ENCODE results near the gene SCD5.
A peak's percentile ranks its signal among the peaks of the same experiment; 100 is the strongest.

Gene SCD5

DNA sequence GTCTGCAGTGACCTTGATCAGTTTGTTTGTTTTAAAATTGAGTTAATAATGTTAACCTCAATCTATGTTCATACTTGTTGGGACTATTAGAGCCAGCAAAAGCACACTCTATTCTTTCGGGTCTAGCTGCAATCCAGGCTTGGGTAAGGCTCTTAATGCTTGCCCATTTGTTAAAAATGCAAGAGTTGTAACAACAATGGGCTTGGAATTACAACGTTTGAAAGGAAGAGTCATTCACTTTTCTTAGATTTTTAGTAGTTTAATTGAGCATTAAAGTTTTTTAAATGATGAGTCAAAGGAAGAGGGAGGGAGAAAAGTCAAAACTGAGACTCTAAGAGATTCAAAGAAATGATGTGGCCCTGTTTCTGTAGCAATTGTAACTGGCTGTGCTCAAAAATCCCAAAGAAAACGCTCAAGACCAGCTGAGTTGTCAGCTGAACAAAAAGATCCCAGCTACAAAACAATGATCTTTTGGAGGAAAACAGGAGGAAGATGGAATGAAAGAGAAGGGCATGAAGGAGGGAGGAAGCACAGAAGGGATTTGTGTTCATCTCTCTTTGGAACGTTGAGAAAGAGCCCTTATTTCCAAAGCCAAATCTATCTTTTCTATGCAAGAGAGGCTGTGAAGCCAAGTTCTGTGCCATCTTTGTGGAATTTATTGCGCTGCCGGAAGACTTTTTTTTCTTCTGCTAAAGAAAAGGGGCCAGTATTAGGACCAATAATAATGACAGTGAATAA lies 5.5 kb downstream of the SCD5 start:
- no peak for DNase-seq

DNA sequence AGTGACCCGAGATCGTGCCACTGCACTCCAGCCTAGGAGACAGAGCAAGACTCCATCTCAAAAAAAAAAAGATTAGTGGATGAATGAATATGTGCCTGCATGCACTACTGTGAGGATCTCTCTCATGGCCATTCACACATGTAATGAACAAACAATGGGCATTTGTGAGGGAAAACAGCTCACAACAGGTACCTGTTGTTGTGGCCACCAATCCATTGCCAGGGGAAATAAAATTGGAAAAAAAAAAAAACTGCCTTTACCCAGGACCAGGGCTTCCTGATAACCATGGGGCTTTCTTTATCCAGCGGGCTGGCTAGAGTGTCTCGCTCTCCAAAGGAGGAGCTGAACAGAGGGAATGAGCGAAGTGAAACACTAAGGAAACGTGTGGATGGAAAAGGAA lies 7.4 kb downstream of the SCD5 start:
- no peak for DNase-seq

DNA sequence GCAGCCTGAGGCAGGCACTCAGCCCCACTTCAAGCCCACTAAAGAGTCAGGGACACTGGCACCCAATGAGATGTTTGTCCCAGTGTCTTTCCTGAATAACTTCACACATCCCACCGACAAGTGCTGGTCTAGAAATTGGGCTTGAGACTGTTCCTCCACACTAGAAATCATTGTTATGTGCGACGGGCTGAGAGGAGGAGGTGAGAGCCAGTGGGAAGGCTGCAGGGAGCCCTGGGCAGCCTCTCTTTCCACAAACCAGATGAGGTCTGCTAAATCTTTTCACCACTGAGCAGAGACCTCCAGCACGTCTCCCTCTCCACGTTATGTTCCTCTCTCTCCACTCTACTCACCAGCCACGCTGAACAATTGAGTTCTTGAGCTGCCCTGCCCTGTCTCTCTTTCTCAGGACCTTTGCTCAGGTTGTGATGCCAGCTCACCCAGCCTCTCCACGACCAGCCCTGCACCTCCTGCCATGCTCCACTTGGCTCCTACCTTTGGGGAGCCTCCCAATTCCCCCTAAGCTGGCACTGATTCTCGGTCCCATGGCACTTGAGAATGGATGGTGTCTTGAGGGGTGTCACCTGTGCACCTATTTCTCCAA lies 8.4 kb downstream of the SCD5 start:
- DNase-seq = no peak

DNA sequence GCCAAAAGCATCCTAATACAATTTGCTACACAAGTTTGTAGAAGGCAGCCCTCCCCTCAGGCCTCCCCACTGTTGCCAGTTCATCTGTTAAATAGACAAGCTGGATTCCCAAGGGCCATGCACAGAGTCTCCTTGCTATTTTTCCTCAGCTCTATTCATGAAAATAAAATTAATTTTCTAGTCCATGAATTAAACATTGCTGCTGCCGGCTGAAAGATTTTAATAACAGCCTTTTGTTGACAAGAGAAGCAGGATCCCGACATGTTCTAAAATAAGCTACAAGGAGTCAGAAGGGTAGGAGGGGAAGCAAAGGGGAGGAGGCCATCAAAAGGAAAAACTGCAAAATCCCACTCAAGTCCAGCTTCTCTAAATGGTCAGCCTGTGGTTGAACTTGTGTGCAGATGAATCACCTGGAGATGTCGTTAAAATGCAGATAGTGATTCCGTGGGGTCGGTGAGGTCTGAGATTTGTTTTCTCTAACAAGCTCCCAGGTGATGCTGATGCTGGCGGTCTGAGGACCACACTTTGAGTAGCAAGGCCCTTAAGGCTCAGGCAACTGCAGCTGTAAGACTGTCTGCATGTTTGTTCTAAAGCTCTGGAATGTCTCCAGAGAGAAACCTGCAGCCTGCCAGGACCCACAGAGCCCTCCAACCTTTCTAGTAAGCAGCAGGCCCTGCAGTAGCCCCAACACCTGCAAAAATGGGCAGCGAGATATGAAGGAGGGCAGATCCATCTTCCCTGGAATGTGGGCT lies 9.4 kb downstream of the SCD5 start:
- DNase-seq = no peak

DNA sequence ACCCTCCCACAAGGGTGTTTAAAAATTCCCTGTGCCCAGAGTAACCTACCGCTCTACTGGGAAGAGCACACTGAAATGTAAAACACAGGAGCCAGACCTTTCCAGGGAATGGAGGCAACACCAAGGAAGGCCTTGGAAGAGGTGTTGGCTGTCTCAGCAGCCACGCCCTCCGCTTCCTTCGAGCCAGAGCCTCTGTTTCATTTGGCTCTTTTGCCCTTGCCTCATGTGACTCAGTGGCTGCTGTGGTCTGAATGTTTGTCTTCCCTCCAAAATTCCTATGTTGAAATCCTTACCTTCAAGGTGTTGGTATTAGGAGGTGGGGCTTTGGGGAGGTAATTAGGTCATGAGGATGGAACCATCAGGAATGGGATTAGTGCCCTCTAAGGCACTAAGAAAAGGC lies 11.3 kb downstream of the SCD5 start:
- DNase-seq = no peak

DNA sequence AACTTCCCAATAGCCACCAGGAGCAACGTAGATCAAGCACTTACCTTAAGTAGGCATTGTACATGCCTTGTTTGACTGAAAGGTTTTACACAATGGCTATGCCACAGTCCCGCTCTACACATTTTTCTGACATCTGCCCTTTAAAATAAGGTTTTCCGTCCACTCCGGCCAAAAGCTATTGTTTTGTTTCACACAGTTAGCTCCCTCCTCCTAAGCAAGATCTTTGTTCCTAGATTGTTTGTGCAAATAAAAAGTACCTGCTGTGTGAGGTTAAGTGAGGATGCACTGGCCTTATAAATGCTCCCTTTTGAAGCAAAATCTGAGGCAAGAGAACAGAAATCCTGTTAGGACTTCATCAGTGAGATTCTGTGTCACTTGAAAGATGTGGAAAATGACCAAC lies 11.8 kb downstream of the SCD5 start:
- no peak for DNase-seq

DNA sequence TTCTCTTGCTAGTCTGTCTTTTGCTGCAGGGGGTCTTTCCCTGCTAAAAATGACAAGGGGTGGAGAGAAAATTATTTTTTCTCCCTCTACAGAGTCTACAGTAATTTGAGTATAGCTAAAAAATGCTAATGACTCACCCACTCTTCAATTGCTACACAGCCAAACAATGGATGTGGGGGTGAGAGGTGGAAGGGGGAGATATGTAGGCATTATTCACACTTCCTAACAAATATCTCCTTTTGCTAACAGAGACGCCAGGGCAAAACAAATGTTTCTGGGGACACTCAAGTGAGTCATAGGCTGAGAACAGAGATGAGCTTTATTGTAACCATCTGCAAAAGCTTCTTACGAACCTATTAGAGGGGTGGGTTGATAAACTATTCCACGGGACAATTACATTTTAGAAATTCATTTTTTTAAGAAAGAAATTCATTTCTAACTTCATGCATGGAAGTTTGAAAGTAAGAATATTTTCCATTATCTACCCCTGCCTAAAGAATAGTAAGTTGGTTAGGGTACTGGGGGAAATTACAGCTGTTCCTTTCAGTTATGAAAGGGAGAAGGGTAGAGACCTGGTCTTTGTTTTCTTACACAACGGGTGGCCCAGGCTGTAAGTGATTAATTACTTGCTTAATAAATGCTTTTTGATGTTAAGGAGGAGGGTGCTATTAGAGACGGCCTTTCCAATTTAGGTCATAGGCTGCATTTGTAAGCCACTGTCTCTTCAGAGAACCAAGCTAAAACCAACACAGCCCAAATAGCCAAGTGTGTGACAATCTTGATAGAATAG lies 12.8 kb downstream of the SCD5 start:
- DNase-seq = no peak

DNA sequence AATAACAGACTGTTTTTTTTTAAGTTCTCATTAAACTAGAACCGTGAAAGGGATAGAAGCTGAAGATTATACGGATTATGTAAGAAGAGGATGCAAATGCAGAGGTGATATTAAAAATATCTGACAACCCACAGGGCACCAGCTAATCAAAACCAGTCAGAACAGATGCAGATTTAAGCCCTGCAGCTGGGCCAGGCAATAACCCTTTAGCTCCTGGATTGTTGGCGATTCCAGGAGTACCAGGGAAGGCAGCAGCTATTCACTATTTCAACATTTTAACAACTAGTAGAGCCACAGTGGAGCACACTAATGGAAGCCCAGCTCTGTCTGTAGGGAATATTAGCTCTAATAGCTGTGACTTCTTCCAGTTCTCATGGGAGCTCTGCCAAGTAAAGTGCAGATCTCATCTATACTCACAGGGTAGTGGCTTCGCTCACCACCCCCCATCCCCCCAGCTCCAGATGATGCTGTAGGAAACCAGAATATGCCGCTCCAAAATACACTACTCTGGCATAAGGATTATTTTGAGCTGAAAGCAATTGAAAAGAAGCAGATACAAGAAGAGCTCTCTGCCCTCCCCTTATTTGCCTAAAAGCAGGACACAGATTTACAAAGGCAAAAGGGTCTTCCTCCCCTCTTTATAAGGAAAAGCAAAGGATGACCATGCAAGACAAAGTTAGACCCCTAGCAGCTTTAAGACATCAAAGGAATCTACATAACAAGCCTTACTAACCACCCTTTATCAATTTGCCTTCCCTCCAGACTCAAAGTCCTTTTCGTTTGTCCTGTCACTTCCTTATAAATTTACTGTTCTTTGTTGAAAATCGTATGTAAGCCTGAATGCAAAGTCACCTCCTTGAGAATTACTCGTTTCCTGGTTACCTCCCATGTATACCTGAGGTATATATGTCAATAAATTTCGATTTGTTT lies 13.7 kb downstream of the SCD5 start:
- no peak for DNase-seq

DNA sequence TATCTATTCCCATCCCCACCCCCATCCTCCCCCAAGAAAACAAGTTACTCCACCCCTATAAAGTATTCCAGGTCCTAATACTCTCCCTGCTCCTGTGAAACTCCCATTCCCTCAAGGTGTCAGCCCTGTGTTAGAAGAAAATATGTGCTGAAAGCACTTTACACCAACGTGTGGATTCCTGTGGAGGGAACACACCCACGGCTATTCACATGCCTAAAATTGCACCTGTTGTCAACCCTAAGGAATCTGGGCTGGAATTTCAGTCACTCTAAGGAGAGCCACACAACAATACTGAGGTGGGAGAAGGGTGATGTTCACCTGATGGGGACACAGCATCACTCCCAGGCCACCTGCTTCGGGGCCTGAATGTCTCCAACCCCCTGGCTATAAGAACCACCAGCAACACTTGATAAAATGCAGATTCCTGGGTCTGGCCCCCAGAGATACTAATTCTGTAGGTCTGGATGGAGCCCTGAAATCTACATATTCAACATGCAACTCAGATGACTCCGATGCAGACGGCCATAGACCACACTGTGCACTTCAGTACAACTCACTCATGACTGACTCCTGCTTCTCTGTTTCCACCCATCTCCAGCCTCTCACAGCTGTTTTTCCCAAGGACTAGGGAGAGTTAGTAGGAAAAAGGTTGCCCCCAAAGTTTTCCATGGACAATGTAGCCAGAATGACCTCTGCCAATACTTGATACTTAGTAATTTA lies 15.8 kb downstream of the SCD5 start:
- DNase-seq = no peak

DNA sequence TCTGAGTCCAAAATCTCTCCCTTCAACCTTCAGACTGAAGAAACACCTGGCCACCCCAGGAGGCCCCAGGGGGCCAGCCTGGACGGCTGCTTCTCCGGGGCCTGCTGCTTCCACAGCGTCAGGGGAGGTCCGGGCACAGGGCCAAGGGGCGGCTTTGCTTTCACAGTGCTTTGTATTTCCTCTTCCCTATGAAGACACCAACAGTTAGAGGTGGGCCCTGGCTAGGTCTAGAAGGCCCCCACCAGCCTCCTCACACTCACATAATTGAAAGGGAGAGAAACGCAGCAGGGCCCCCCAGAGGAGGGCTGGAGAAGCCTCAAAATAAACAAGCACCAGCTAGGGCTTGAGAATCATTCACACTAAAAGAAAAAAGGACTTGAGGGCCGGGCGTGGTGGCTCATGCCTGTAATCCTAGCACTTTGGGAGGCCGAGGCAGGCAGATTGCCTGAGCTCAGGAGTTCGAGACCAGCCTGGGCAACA lies 17.8 kb downstream of the SCD5 start:
- peak; percentile 48 for DNase-seq

DNA sequence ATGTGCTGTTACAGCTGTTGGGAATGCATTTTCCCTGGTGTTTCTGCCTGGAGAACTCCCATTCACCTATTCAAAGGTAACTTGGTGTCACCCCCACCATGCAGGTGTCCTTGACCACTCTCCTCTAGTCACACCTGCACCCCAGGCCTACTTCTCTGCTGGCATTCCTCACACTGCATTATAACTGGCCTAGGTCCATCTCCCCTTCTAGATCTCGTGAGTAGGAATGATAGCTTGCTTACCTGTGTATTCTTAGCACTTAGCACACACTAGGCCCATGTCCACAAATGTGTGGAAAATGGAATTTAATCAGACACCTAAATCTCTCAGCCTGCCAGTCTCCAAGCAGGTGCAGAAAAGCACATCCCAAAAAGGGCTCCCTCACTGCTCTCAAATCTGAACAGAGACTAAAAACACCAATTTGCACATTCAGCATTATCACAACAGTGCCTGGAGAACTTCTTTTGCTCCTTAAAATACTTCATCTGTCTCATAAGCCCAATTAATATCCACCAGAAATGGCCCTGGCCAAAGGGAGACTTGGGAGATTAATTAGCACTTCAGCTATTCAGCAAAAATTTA lies 18.3 kb downstream of the SCD5 start:
- DNase-seq = no peak

DNA sequence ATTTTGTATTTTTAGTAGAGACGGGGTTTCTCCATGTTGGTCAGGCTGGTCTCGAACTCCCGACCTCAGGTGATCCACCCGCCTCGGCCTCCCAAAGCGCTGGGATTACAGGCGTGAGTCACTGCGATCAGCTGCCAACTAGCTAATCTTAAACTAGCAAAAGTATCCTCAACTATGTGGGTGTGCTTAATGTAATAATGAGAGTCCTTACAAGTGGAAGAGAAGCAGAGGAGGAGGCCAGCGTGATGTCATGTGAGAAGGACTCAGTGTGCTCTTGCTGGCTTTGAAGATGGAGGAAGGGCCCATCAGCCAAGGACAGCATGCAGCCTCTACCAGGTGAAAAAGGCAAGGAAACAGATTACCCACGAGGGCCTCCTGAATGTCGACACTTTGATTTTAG lies 19.6 kb downstream of the SCD5 start:
- DNase-seq = no peak

DNA sequence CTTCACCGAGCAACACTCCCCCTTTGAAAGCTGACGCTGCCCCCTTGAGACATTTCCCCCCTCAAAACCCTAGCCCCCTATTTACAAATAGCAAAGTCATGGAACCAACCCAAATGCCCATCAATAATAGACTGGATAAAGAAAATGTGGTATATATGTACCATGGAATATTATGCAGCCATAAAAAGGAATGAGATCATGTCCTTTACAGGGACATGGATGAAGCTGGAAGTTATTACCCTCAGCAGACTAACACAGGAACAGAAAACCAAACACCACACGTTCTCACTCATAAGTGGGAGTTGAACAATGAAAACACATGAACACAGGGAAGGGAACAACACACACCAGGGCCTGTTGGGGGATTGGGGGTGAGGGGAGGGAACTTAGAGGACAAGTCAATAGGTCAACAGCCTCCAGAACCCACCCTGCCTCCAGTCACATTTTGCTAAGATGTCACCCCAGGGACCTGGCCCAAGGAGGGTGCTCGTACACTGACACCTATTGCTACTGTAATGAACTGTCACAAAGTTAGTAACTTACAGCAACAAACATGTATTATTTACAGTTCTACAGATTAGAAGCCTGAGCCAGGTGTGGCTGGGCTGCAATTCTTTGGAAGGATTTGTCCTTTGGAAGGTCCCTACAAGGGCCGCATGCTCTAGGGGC lies 20.6 kb downstream of the SCD5 start:
- DNase-seq = no peak

DNA sequence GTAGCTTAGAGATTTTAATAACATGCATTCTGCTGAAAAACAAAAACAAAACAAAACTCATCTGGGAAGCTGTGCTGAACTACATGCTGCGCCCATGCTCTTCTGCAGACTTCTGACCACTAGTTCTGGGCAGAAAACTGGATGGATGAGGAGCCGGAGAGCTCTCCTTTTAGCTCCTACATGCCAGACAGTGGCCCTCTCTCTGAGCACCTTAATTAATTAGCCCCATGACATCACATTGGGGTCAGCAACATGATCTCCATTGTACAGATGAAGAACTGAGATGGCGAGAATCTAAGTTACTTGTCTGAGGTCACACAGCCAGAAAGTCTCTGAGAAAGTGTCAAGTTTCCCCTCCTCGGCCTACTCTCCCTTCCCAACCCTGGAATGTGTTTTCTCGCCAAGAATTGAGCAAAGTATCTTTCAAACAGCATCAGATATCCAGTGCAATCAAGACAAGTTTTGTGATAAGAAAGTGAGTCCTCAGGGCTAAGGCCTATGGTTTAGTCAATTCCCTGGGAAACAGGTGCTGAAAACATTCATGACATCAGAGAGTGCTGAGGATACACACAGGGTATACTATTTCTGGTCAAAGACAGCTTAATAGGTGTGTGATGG lies 21.6 kb downstream of the SCD5 start:
- no peak for DNase-seq

DNA sequence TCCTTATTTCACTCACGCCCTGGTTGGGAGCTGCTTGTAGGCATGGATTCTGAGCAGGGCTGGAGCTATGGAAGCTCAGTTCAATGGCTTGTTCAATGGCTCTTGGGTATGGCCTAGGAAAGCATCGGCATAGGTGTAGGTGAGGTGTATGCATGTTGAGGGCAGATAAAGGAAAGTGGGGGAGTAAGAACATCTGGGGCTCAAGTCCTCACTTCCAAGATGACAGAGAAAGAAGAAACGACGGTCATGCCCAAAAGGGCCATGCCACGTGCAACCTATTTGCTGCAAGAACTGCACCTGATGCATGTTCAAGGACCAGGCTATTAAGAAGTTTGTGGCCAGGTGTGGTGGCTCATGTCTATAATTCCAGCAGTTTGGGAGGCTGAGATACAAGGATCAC lies 23.4 kb downstream of the SCD5 start:
- no peak for DNase-seq

DNA sequence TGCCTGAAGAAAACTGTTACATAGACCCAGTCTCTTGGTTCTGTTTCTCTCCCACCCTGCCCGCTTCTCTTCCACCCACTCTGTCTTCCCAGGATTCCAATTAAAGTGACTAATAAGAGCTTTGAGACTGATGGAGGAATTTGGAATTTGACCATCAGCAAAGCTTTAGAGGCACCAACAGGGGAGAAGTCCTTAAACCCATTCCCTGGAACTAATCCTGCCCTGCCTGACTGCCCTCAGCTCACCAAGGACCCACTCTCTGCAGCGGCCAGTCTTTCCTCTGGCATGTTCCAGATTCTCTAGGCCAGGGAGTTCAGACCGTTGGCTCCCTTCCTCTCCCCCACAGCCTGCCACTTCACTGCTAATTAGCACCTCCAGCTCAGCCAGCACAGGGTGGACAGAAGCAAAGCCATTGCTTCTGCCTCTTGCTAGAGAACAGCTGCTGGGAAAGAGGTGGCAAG lies 23.9 kb downstream of the SCD5 start:
- DNase-seq = no peak

DNA sequence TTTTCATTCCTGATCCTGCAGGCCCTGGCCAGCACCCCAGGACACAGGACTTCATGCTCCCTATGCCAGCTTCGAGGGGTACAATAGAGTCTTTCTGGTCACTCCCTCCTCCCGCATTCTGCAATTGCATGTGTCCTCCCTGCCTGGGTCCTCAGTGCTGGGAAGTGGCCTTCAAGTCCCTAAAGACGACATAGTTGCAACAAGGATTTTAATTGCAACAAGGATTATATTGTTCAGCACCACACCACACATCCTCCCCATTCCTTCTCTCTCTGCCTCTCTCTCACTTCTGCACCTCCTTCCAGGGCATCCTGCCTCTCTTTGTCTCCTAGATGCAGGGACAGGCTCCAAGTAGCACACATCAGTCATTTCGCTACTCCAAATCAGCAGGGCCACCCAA lies 25.5 kb downstream of the SCD5 start:
- no peak for DNase-seq

DNA sequence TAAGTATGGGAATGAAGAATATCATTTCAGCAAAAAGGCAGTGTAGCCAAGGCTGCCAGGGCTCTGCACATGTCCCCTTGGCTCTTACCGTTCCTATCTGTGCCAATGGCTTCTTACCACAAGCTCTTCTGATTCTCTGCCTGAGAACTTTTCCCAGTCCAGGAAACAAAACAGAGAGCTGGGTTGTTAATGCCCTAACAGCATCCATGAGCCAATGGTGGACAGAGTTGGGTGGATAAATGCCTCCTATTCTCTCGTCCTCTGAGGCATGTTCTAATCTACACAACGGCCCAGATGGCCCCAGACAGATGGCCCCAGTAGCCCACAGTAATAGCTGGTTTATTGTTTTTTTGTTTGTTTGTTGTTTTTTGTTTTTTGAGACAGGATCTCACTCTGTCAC lies 28.0 kb downstream of the SCD5 start:
- peak; percentile 73 for DNase-seq

DNA sequence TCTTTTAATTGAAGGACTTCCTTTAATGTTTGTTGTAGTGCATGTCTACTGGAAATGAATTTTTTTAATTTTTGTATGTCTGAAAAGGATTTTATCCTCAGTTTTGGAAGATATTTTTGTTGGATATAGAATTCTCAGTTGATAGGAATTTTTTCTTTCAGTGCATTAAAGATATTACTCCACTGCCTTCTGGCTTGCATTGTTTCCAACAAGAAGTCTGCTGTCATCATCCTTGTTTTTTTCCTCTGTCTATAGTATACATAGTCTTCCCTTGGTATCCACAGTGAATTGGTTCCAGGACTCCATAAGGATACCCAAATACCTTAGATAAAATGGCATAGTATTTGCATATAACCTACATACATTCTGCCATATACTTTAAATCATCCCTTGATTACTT lies 33.5 kb downstream of the SCD5 start:
- no peak for DNase-seq

DNA sequence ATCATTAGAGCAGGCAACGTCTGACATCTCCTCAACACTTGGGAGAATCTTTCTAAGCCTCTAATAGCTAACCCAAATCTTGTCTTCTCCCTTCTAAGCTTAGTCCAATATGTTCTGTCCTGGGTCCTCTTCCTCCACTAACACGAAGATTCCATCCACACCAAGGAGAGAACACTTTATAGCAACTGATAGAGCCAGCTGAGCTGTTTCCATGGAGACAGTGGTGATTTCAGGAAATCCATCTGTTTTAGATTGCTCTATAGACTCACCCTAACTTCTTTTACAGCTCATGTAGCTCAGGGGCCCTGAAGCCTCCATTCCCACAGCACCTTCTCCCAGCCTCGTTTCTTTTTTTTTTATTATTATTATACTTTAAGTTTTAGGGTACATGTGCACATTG lies 37.4 kb downstream of the SCD5 start:
- no peak for DNase-seq
